ENCODE data around the gene CNDP2.

CNDP2 gene

DNA sequence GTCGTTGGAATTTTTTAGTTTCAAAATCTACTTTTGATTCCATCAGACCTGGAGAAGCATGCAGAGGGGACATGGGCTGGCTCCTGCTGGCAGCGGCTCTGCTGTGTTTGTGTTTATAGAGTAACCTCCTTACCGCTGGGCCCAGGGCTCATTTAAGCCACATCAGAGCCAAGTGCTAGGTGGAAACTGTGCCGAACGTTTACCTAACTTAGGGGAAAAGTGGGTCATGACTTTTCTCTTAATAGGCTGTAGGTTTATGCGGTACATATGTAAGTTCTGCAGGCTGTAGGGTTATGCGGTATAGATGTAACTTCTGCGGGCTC lies 17.7 kb downstream of the CNDP2 start:
- H3K9me2 ChIP-seq (replicated peaks; ENCODE audit: control insufficient read depth, low read length) = no peaks in the 10 kb centered on the region
- H3K27ac ChIP-seq (ENCODE audit: low read depth, low read length) = no peak overlapping the region
- no peaks in the 10 kb centered on the region for H3F3A ChIP-seq (ENCODE audit: control insufficient read depth, insufficient read depth)
- H3K27me3 ChIP-seq (ENCODE audit: control insufficient read depth, low read length) = no peaks in the 10 kb centered on the region
- H3K4me1 ChIP-seq (ENCODE audit: control insufficient read depth, low read length) = no peaks in the 10 kb centered on the region
- H3K4me3 ChIP-seq (ENCODE audit: low read length) = no peak overlapping the region
- 0 out of 2 replicates have a peak, but pooled peaks cover 3% of the 10 kb centered on the region for H3K79me2 ChIP-seq (ENCODE audit: control insufficient read depth, low read length)
- H3K9me3 ChIP-seq (ENCODE audit: control insufficient read depth, insufficient read depth, low read length) = no peaks in the 10 kb centered on the region
- TF ChIP-seq, protein P1, sequence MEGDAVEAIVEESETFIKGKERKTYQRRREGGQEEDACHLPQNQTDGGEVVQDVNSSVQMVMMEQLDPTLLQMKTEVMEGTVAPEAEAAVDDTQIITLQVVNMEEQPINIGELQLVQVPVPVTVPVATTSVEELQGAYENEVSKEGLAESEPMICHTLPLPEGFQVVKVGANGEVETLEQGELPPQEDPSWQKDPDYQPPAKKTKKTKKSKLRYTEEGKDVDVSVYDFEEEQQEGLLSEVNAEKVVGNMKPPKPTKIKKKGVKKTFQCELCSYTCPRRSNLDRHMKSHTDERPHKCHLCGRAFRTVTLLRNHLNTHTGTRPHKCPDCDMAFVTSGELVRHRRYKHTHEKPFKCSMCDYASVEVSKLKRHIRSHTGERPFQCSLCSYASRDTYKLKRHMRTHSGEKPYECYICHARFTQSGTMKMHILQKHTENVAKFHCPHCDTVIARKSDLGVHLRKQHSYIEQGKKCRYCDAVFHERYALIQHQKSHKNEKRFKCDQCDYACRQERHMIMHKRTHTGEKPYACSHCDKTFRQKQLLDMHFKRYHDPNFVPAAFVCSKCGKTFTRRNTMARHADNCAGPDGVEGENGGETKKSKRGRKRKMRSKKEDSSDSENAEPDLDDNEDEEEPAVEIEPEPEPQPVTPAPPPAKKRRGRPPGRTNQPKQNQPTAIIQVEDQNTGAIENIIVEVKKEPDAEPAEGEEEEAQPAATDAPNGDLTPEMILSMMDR (IDR thresholded peaks at IDR 0.05; ENCODE audit: low read depth, low read length, poor library complexity, severe bottlenecking) = no peak
- TF ChIP-seq EZH2phosphoT487 (IDR thresholded peaks at IDR 0.05; ENCODE audit: borderline replicate concordance, low read length) = no peak
- no peak overlapping the region for H3K4me2 ChIP-seq (ENCODE audit: low read length)
- H3K36me3 ChIP-seq (ENCODE audit: control insufficient read depth, low read length) = peaks cover 86% of the 10 kb centered on the region
- 0 out of 2 replicates have a peak, but pooled peaks cover 3% of the 10 kb centered on the region for H4K20me1 ChIP-seq (ENCODE audit: control insufficient read depth, insufficient read depth, low read depth, low read length)

DNA sequence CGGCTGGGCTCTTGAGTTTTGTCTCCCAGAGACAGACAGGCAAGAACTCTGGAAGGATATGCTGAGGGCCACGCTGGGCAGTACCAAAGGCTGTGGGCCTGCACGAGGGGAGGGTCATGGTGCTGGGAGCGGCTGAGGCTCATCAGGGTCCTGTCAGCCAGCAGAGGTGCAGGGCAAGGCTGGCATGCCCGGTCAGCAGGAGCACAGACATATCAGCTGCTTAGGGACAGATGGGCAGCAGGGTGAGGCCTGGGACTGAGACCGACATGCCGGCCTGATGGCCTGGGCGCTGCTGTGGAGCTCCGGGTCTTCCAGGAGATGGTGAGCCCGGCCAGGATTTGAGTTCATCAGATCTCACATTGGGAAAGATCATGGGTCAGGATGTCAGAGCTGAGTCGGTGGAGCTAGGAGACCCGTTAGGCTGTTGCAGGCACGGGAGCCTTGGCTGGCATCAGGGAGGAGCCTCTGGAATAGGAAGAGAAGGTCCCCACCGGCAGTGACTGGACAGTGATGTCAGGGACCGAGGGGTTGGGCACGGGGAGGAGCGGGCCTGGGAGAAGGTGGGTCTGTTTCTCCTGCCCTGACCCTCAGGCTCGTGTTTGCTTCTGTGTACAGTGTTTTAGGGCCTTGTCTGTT lies 18.8 kb downstream of the CNDP2 start:
- TF ChIP-seq, protein P1 (IDR thresholded peaks at IDR 0.05; ENCODE audit: low read depth, low read length, poor library complexity, severe bottlenecking) = no peak
- TF ChIP-seq EZH2phosphoT487 (IDR thresholded peaks at IDR 0.05; ENCODE audit: borderline replicate concordance, low read length) = no peak
- H4K20me1 ChIP-seq (ENCODE audit: control insufficient read depth, insufficient read depth, low read depth, low read length) = 0 out of 2 replicates have a peak, but pooled peaks cover 3% of the 10 kb centered on the region
- H3K36me3 ChIP-seq (ENCODE audit: control insufficient read depth, low read length) = peaks cover 87% of the 10 kb centered on the region
- no peak overlapping the region for H3K4me2 ChIP-seq (ENCODE audit: low read length)
- H3K27me3 ChIP-seq (ENCODE audit: control insufficient read depth, low read length) = no peaks in the 10 kb centered on the region
- H3K9me3 ChIP-seq (ENCODE audit: control insufficient read depth, insufficient read depth, low read length) = no peaks in the 10 kb centered on the region
- H3K4me1 ChIP-seq (ENCODE audit: control insufficient read depth, low read length) = no peaks in the 10 kb centered on the region
- H3K79me2 ChIP-seq (ENCODE audit: control insufficient read depth, low read length) = 0 out of 2 replicates have a peak, but pooled peaks cover 3% of the 10 kb centered on the region
- no peak overlapping the region for H3K4me3 ChIP-seq (ENCODE audit: low read length)
- H3K27ac ChIP-seq (ENCODE audit: low read depth, low read length) = no peak overlapping the region
- H3F3A ChIP-seq (ENCODE audit: control insufficient read depth, insufficient read depth) = no peaks in the 10 kb centered on the region
- no peaks in the 10 kb centered on the region for H3K9me2 ChIP-seq (replicated peaks; ENCODE audit: control insufficient read depth, low read length)

DNA sequence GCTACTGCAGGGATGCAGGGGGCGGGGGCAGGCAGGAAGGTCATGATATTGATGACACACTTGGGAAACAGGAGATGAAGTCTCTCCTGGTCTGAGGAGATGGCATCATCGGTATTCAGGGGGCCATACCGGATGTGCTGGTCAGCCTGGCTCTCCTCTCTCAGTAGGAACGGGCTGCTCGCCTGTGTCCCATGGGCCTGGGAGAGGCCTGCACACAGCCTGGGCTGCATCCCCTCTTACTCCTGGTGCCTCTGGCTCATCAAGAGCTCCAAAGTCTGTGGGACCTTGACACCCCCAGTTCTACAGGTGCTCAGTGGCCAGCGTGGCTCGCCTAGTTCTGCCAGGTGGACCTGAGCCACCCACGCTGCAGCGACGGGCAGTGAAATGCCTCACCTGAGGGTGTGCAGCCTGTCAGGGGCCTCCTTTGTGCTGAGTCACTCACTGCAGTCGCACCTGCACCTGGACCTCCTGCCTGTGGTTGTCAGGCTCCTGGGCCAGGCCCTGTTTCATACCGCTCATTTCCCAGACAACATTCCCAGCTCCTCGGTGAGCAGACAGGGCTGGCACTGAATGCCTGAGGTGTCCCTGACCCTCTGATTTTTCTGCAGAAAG lies 19.6 kb downstream of the CNDP2 start:
- no peak overlapping the region for H3K4me2 ChIP-seq (ENCODE audit: low read length)
- no peaks in the 10 kb centered on the region for H3K9me3 ChIP-seq (ENCODE audit: control insufficient read depth, insufficient read depth, low read length)
- H3K36me3 ChIP-seq (ENCODE audit: control insufficient read depth, low read length) = peaks cover 87% of the 10 kb centered on the region
- H3F3A ChIP-seq (ENCODE audit: control insufficient read depth, insufficient read depth) = no peaks in the 10 kb centered on the region
- H3K79me2 ChIP-seq (ENCODE audit: control insufficient read depth, low read length) = 0 out of 2 replicates have a peak, but pooled peaks cover 3% of the 10 kb centered on the region
- H4K20me1 ChIP-seq (ENCODE audit: control insufficient read depth, insufficient read depth, low read depth, low read length) = 0 out of 2 replicates have a peak, but pooled peaks cover 3% of the 10 kb centered on the region
- no peak overlapping the region for H3K4me3 ChIP-seq (ENCODE audit: low read length)
- TF ChIP-seq, protein P1 (IDR thresholded peaks at IDR 0.05; ENCODE audit: low read depth, low read length, poor library complexity, severe bottlenecking) = no peak
- no peak for TF ChIP-seq EZH2phosphoT487 (IDR thresholded peaks at IDR 0.05; ENCODE audit: borderline replicate concordance, low read length)
- H3K4me1 ChIP-seq (ENCODE audit: control insufficient read depth, low read length) = no peaks in the 10 kb centered on the region
- H3K27ac ChIP-seq (ENCODE audit: low read depth, low read length) = no peak overlapping the region
- H3K9me2 ChIP-seq (replicated peaks; ENCODE audit: control insufficient read depth, low read length) = no peaks in the 10 kb centered on the region
- H3K27me3 ChIP-seq (ENCODE audit: control insufficient read depth, low read length) = no peaks in the 10 kb centered on the region

All from DOHH2 (cell line).